ENCODE measurements around the gene AAGAB. TPM values are rescaled to one million over a fixed set of nuclear protein-coding genes. Genes with fewer than 3 reads are reported as not detected.

AAGAB gene
- total RNA-seq, 1 donor from 2014 or later = 68.0 TPM

DNA sequence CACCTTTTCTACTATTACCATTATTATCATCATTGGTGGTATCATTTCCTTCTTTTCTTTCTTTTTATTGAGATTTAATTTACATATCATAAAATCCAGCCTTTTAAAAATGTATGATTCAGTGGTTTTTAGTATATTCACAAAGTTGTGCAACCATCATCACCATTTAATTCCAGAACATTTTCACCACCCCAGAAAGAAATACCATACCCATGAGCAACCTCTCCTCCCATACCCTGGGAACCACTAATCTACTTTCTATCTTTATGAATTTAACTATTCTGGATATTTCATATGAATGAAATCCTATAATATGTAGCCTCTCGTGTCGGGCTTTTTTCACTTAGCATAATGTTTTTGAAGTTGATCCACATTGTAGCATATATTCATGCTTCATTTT is 29.1 kb downstream of the AAGAB start:
- Histone ChIP-seq H3F3A (ENCODE audit: low read depth) (peaks cover 4% of the 10 kb centered on the region), H3K4me2 (no peak overlapping the region), H3K9ac (no peak overlapping the region), H3K79me2 (ENCODE audit: low read depth) (no peaks in the 10 kb centered on the region), H3K4me1 (no peaks in the 10 kb centered on the region), H3K27ac (no peak overlapping the region), H3K27me3 (no peaks in the 10 kb centered on the region), H4K20me1 (ENCODE audit: low read depth) (peaks cover 5% of the 10 kb centered on the region), H3K9me3 (ENCODE audit: low read depth) (no peaks in the 10 kb centered on the region), H3K36me3 (peaks cover 6% of the 10 kb centered on the region), H2AFZ (replicated peaks) (no peak overlapping the region), H3K4me3 (no peak overlapping the region)
- Mint-ChIP-seq H3K27ac (no peak overlapping the region), H3K4me1 (no peaks in the 10 kb centered on the region), H3K9me3 (no peaks in the 10 kb centered on the region), H3K4me3 (no peak overlapping the region), H3K27me3 (ENCODE audit: insufficient read depth, low read depth) (no peaks in the 10 kb centered on the region), H3K36me3 (peaks cover 7% of the 10 kb centered on the region)
- TF ChIP-seq, protein P1, sequence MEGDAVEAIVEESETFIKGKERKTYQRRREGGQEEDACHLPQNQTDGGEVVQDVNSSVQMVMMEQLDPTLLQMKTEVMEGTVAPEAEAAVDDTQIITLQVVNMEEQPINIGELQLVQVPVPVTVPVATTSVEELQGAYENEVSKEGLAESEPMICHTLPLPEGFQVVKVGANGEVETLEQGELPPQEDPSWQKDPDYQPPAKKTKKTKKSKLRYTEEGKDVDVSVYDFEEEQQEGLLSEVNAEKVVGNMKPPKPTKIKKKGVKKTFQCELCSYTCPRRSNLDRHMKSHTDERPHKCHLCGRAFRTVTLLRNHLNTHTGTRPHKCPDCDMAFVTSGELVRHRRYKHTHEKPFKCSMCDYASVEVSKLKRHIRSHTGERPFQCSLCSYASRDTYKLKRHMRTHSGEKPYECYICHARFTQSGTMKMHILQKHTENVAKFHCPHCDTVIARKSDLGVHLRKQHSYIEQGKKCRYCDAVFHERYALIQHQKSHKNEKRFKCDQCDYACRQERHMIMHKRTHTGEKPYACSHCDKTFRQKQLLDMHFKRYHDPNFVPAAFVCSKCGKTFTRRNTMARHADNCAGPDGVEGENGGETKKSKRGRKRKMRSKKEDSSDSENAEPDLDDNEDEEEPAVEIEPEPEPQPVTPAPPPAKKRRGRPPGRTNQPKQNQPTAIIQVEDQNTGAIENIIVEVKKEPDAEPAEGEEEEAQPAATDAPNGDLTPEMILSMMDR (IDR thresholded peaks at IDR 0.05) = no peak
- TF ChIP-seq EZH2phosphoT487 (IDR thresholded peaks at IDR 0.05) (no peak), EZH2 (IDR thresholded peaks at IDR 0.05) (no peak)
- no peak for DNase-seq (ENCODE audit: low spot score)

DNA sequence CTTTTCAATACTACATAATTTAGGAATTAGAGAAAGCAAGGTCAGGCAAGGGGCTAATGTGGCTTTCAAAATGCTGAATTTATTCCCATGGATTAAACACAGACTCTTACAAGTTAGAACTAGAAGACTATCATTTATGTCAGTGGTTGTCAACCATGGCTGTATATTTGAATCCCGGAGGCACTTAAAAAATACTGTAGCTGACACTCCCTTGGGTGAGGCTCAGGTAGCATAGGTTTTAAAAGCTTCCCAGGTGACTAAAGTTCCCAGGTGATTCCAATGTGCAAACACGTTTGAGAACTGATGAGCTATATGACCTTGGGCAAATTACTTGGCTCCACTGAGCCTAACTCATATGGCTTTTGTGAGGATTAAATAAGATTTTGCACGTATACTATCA is 29.6 kb downstream of the AAGAB start:
- no peak overlapping the region for H3K4me3 ChIP-seq
- H3K4me2 ChIP-seq = no peak overlapping the region
- no peak overlapping the region for H2AFZ ChIP-seq (replicated peaks)
- no peaks in the 10 kb centered on the region for H3K27me3 ChIP-seq
- H3K79me2 ChIP-seq (ENCODE audit: low read depth) = no peaks in the 10 kb centered on the region
- Mint-ChIP-seq H3K4me1 (no peaks in the 10 kb centered on the region), H3K27me3 (ENCODE audit: insufficient read depth, low read depth) (no peaks in the 10 kb centered on the region), H3K4me3 (no peak overlapping the region), H3K9me3 (no peaks in the 10 kb centered on the region), H3K36me3 (peaks cover 7% of the 10 kb centered on the region), H3K27ac (no peak overlapping the region)
- peaks cover 5% of the 10 kb centered on the region for H4K20me1 ChIP-seq (ENCODE audit: low read depth)
- H3K9me3 ChIP-seq (ENCODE audit: low read depth) = no peaks in the 10 kb centered on the region
- peaks cover 4% of the 10 kb centered on the region for H3F3A ChIP-seq (ENCODE audit: low read depth)
- H3K4me1 ChIP-seq = no peaks in the 10 kb centered on the region
- no peak overlapping the region for H3K27ac ChIP-seq
- DNase-seq (ENCODE audit: low spot score) = no peak
- H3K9ac ChIP-seq = no peak overlapping the region
- TF ChIP-seq EZH2phosphoT487 (IDR thresholded peaks at IDR 0.05) (no peak), EZH2 (IDR thresholded peaks at IDR 0.05) (no peak)
- TF ChIP-seq, protein P1 (IDR thresholded peaks at IDR 0.05) = no peak
- peaks cover 6% of the 10 kb centered on the region for H3K36me3 ChIP-seq

DNA sequence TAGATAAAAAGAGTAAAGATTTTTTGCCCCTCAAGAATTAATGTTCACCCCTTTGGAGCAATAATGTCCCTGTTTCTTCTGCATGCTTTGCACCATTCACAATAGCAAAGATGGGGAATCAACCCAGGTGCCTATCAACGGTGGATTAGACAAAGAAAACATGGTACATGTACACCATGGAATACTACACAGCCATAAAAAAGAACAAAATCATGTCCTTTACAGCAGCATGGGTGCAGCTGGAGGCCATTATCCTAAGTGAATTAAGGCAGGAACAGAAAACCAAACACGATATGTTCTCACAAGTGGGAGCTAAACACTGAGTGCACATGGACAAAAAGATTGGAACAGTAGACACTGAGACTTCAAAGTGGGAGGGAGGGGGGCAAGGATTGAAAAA is 35.2 kb downstream of the AAGAB start:
- no peaks in the 10 kb centered on the region for H3K36me3 ChIP-seq
- no peak overlapping the region for H3K9ac ChIP-seq
- H3K27me3 ChIP-seq = no peaks in the 10 kb centered on the region
- no peak for TF ChIP-seq EZH2 (IDR thresholded peaks at IDR 0.05)
- TF ChIP-seq, protein P1 (IDR thresholded peaks at IDR 0.05) = no peak
- Mint-ChIP-seq H3K9me3 (no peaks in the 10 kb centered on the region), H3K4me3 (no peak overlapping the region), H3K36me3 (peaks cover 2% of the 10 kb centered on the region), H3K27ac (no peak overlapping the region), H3K4me1 (no peaks in the 10 kb centered on the region), H3K27me3 (ENCODE audit: insufficient read depth, low read depth) (no peaks in the 10 kb centered on the region)
- H3K27ac ChIP-seq = no peak overlapping the region
- no peaks in the 10 kb centered on the region for H3K4me1 ChIP-seq
- no peaks in the 10 kb centered on the region for H3F3A ChIP-seq (ENCODE audit: low read depth)
- DNase-seq (ENCODE audit: low spot score) = no peak
- no peak overlapping the region for H2AFZ ChIP-seq (replicated peaks)
- H3K4me2 ChIP-seq = no peak overlapping the region
- no peaks in the 10 kb centered on the region for H4K20me1 ChIP-seq (ENCODE audit: low read depth)
- H3K4me3 ChIP-seq = no peak overlapping the region
- H3K9me3 ChIP-seq (ENCODE audit: low read depth) = no peaks in the 10 kb centered on the region
- H3K79me2 ChIP-seq (ENCODE audit: low read depth) = no peaks in the 10 kb centered on the region
